Activated effector memory CD4-positive, alpha-beta T cell treated with Interleukin-2 at 50 U/mL for 16 hours (primary cell): ENCODE measurements around the gene DCAF11.
A peak's percentile ranks its signal among the peaks of the same experiment; 100 is the strongest.

ENCODE experiments used
- DNase-seq: peaks from one replicate; pipeline ENCODE4 v3.0.0-alpha.2; 2020

DCAF11 gene

DNA sequence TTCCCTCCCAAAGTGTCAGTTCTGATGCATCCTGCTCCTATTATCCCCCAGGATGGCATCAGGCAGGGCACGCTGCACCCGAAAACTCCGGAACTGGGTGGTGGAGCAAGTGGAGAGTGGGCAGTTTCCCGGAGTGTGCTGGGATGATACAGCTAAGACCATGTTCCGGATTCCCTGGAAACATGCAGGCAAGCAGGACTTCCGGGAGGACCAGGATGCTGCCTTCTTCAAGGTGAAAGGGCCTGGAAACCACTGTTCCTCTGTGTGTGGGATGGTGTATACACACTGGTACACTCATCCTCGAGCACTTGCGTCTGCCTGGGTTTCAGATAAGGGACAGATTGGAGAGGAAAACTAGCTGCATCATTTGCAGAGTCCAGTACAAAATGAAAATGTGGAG lies 47.5 kb downstream of the DCAF11 start:
- DNase-seq, result no peak

DNA sequence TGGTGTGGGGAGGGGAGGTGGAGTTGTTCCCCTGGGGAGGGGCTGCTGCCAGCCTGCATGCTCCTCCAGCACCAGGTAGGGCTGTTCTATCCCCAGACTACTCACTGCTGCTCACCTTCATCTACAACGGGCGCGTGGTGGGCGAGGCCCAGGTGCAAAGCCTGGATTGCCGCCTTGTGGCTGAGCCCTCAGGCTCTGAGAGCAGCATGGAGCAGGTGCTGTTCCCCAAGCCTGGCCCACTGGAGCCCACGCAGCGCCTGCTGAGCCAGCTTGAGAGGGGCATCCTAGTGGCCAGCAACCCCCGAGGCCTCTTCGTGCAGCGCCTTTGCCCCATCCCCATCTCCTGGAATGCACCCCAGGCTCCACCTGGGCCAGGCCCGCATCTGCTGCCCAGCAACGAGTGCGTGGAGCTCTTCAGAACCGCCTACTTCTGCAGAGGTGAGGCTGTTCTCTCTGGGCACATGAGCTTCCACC lies 50.0 kb downstream of the DCAF11 start:
- no peak for DNase-seq

DNA sequence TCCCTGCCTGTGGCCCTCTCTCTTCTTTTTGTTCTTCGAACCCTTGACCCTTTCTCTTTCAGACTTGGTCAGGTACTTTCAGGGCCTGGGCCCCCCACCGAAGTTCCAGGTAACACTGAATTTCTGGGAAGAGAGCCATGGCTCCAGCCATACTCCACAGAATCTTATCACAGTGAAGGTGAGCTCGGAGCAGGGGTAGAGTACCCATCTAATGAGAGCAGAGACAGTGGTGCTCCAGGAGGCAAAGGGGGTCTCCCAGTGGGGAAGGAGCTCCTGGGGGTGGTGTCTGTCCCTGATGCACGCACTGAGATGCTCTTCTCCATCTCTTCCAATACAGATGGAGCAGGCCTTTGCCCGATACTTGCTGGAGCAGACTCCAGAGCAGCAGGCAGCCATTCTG lies 51.2 kb downstream of the DCAF11 start:
- no peak for DNase-seq

DNA sequence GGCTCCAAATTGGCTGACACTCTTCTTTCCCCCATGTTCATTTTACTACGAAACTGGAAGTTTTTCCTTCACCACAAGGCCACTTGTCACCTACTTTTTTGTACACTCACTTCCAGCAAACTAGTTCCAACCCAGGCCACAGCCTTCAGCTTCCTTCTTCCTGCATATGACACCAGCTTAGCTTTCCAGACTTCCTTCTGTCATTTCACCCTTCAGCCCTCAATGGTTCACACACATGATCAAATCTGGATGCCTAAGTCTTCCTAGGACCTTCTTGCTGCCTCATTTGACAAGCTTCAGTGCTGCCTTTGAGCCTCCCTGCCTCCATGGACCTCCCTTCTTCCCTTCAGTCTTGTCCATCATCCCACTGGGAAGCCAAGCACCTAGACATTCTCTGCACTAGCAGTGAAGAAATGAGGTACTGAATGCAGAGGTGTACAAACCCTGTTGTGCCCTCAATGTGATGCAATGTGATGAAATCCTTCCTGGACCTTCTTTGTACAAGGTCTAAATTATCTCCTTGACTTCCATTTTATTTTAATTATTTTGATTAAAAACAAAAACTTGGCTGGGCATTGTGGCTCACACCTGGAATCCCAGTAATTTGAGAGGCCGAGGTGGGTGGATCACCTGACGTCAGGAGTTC lies 53.0 kb downstream of the DCAF11 start:
- DNase-seq, result no peak

DNA sequence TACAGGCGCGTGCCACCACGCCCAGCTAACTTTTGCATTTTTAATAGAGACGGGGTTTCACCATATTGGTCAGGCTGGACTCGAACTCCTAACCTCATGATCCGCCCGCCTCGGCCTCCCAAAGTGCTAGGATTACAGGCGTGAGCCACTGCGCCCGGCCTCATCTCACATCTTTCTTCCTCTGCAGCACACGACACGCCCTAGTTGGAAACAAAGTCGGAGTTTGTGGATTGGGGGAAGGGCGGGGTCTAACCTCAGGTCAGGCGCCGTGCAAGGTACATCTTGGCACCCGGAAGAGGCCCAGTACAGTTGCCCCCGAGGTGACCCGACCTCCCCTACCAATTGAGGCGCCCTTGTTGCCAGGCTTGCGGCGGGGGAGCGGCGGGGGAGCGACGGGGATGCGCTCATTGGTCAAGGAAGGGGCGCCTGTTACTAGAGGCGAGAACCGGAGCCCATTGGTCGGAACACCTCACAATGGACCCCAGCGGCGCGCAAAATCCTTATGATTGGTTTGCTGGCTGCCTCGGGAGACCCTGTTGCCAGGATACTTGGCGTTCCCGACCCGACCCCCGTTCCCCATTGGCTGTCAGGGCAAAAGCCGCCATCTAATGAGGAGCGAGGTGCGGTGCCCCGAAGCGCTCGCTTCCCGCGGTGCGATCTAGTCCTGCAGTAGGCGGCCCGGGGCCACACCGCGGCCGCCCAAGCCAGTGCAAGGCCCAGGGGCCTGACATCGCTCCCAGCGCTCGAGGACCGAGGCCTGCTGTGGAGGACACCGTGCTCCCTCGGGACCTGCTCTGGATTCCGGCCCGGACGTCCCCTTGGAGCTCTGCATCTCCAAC lies 57.1 kb downstream of the DCAF11 start, which contains the start of gene REC8:
Gene REC8 (plus strand): TSS at position 659 of the 839 bp plus-strand sequence. CDS start 473 bp downstream, outside the sequence.
- peak; percentile 63 for DNase-seq

DNA sequence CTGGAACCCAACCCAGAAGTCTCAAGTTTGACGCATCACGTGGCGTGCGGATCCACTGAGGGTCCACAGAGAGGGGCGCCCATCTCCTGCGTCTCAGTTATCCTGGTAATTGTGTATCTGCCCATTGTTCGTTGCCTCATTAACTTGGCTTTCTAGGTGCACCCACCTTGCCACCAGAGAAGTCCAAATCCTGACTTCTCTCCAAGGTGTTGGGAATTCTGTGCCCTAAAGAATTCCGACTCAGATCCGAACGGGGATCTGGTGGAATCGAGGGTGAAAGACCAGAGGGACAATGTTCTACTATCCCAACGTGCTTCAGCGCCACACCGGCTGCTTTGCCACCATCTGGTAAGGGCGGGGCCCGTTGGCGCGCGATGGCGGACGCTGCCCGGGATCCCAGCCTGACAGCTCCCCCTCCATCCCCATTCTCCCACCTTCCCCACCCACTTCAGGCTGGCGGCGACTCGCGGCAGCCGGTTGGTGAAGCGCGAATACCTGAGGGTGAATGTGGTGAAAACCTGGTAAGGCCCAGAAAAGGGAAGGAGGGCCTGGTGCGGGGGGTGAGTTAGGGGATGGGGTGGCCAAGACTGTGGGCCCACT lies 57.8 kb downstream of the DCAF11 start:
- no peak for DNase-seq

DNA sequence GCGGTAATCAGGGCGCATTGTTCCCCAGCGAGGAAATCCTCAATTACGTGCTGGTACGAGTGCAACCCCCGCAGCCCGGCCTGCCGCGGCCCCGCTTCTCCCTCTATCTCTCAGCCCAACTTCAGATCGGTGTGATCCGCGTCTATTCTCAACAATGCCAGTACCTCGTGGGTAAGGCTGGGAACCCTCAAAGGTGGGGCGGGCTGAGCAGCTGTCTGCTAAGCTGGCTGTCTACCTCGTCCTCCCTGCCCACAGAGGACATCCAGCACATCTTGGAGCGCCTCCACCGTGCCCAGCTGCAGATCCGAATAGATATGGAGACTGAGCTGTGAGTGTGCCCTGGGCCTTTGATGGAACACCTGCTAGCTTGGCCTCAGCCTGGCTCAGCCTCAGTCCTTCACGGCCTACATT lies 58.3 kb downstream of the DCAF11 start:
- DNase-seq, result no peak
